Hematopoietic multipotent progenitor cell treated with erythropoietin and hydrocortisone succinate and interleukin-3 and kit ligand, for 17 days (in vitro differentiated cells): Measurements from ENCODE around the gene MTHFD2L.
"Not testable (repeated sequence)": the region's sequence is repeated elsewhere in the genome, so short reads cannot be mapped to it uniquely, and the experiment has no call there.

Source experiments
- DNase-seq: peaks from one replicate; pipeline ENCODE4 v3.0.0-alpha.2; 2015; ENCODE audit warnings: low spot score

Gene MTHFD2L

DNA sequence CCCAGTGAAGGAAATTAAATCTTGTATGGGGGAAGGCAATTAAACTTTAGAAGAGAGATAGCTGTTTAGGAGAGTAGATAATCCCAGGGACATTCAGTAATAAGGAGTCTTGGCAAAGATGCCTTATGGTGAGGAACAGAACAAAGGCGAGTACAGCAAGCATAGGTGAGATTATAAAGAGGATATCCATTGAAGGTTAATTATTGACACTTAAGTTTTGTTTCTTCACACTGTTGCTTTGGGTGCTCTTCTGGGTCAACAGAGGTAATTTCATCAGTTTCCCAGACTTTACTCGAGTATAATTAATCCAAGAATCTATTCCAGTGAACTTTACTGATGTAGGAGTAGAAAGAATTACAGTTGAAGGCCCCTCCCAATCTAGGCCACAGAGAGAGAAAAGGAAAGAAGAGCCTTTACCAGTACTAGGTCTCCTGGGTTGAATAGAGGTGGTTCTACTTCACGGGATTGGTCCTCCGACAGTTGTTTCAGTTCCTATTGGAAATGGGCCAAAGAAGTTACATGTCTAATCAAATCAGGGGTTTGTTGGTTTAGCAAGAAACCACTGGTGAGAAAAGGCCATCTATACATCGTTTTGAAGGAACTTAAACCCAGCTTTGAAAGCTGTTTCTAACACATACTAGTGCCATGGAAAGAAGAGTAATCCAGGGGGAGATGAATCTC lies 177.6 kb downstream of the MTHFD2L start:
- no peak for DNase-seq

DNA sequence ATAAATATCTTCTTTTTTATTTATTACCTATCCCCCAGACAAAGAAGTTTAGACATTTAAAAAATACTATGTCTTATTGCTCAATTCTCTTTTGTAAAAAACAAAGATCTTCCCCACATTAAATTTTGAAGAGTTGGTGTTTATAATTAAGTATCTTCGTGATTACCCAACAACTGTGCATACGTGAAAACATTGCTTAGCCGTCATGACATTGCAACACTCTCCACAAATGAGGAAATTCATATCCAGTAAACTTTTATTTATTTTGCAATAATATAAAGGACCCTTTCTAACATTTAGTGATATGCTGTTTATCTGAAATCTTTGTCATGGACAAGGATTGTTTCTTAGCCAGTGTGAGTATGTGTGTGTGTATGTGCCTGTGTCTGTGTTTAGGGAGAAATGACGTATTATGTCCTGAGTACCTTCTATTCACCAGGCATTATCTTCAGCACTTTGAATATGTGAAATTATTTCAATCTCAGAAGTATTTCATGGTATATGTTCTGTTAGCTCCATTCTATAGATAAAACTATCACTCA lies 180.9 kb downstream of the MTHFD2L start:
- no peak for DNase-seq

- no peak for DNase-seq
Observed at GRCh38 chr4:74339501-74339900, 181.6 kb downstream of the MTHFD2L start.

DNA sequence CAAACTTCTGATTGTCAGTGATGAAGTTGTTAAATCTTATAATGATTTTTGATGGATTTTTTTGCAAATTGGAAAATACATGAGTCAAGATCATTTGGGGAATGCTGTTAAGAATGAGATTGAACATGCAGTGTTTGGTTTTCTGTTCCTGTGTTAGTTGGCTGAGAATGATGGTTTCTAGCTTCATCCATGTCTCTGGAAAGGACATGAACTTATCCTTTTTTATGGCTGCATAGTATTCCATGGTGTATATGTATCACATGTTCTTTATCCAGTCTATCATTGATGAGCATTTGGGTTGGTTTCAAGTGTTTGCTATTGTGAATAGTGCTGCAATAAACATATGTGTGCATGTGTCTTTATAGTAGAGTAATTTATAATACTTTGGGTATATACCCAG lies 182.5 kb downstream of the MTHFD2L start:
- not testable (repeated sequence) for DNase-seq

- DNase-seq: no peak
Observed at GRCh38 chr4:74344031-74344430, 186.1 kb downstream of the MTHFD2L start.
